22Rv1 (cell line): ENCODE measurements around the gene SPINK7.

Experiments used
- H3K27ac ChIP-seq: fragments of 450-650 bp; 2 replicates; pipeline ENCODE4 v1.5.1; 2017
- CTCF ChIP-seq: fragments of 450-650 bp; IDR thresholded peaks from 2 replicates; pipeline ENCODE4 v1.5.1; 2017; ENCODE audit warnings: mild to moderate bottlenecking
- ZFX ChIP-seq: fragments of 450-650 bp; IDR thresholded peaks from 2 replicates; pipeline ENCODE4 v1.6.1; 2017; ENCODE audit warnings: antibody characterized with exemption, borderline replicate concordance

SPINK7 gene

GRCh38 chr5:148353634-148354033 is 41.4 kb downstream of the SPINK7 start:
- TF ChIP-seq CTCF (no peak), ZFX (no peak)
- no peak overlapping the region for H3K27ac ChIP-seq

- no peak for TF ChIP-seq CTCF
- no peak for TF ChIP-seq ZFX
- H3K27ac ChIP-seq = no peak overlapping the region
Observed at GRCh38 chr5:148364343-148364742, 52.1 kb downstream of the SPINK7 start.
